Activated naive CD4-positive, alpha-beta T cell treated with anti-CD3 and anti-CD28 coated beads, Interleukin-2, amount 50 U/mL, for 72 hours (primary cell): ENCODE results near the gene USH1G. TPM values are rescaled to one million over a fixed set of nuclear protein-coding genes. Genes with fewer than 3 reads are reported as not detected.

Source experiments
- ATAC-seq, 2 donors: fragments of 150-1000 bp; cut with Tn5 transposase; 2 replicates each; pipeline ENCODE4 v1.10.0; 2021; ENCODE audit warnings: mild to moderate bottlenecking in 2 of 2, moderate library complexity in 2 of 2
- DNase-seq, 2 donors: peaks; one replicate each; pipeline ENCODE4 v3.0.0; 2021 to 2022; ENCODE audit warnings: low spot score in 2 of 2
- H3K27ac Mint-ChIP-seq, 2 donors: one replicate each; pipeline ENCODE4 v1.8.0; 2022; ENCODE audit warnings: mild to moderate bottlenecking in 2 of 2, mixed read lengths in 2 of 2
- H3K36me3 Mint-ChIP-seq, 2 donors: one replicate each; pipeline ENCODE4 v1.8.0; 2022; ENCODE audit warnings: mixed read lengths in 2 of 2
- H3K9me3 Mint-ChIP-seq, 2 donors: one replicate each; pipeline ENCODE4 v1.8.0; 2022; ENCODE audit warnings: mixed read lengths in 2 of 2
- total RNA-seq, 2 donors: library from RNA; stranded (reverse); gene quantifications; one replicate each; pipeline ENCODE4 v1.2.3, GENCODE V29; 2022

The USH1G gene
- total RNA-seq, 2 donors from 2014 or later = not detected

DNA sequence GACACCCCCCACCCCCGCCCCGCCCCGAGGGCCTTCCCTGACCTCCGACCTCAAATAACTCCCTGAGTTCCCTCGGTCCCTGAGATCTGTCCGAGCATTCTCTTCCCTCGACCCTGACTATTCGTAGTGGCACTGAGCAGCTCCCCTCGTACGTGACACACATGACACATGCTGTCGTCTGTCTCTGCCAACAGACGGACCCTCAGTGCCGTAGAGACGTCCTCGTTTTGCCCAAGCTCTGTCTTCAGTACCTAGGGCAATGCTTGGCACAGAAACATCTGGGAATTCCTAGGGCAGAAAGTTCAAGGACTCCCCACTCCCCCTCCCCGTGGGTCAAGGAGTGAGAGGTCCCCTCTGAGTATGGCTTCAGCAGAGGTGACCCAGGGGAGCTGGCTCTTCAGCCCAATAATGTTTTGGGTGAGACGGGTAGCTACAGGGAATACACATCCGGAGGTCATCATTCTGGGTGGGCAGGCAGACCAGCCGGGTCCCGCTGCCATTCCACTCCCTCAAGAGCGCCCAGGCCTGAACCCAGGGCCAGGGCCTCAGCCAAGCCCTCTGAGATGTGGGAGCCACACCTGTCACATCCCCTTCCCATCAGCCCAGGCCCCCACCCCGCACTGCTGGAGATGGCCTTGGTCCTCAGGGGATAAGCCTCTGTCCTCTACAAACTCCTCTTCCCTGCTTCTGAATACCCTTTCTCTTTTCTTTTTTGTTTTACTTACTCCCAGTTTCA, 29.0 kb downstream of the USH1G start:
- ATAC-seq = no peak

GRCh38 chr17:74892974-74893911, 29.8 kb downstream of the USH1G start, which contains the start of gene FADS6:
FADS6 (minus strand) TSS chr17:74893633; CDS start chr17:74893595, 38 bp downstream.
- ATAC-seq (peak; percentile 26 to 74), DNase-seq (no peak)
- no peak within 1 kb of the TSS for H3K27ac Mint-ChIP-seq

More for the DNA sequence above, 29.0 kb downstream of the USH1G start:
- no peak for DNase-seq
- Mint-ChIP-seq H3K9me3 (no peaks in the 10 kb centered on the region), H3K36me3 (peaks cover 0 to 5% of the 10 kb centered on the region in 2 donors), H3K27ac (no peak overlapping the region)

DNA sequence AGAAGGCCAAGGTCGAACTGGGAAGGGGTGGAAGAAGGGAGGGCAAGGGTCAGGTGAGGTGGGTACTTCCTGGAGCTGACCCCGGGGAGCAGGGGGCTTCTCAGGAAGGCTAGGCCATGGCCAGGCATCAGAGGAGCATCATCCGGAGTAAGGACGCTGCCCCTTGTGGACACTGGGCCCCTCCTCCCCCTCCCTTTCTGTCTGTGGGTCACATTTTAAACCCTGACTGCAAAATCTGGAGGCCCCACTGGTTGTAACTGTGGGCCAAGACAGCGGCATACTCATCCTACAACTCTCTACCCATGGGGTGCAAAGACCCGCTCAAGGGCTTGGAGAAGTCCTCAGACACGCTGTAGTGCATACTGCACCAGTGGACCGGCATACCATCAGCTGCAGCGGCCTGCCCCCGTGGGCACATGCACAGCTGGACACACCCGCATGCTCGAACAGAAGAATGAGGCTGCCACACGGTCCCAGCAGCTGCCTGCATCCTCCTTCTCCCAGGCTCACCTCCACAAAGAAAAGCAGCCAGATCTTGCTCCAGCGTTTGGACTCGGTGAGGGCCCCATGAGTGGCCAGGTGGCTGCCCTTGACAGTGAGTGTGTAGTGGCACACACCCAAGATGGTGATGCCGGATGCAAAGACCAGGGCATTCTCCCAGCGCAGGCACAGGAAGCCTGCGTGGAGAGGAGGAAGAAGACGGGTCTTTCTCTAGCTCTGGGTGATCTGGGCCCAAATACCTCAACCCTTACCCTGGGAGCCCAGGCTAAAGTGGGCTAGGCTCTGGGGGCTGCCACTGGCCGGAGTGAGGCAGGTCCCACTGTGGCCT, 30.8 kb downstream of the USH1G start:
- Mint-ChIP-seq H3K36me3 (peaks cover 0 to 5% of the 10 kb centered on the region in 2 donors), H3K27ac (no peak overlapping the region), H3K9me3 (no peaks in the 10 kb centered on the region)
- ATAC-seq (no peak), DNase-seq (no peak)

More at GRCh38 chr17:74892974-74893911, 29.8 kb downstream of the USH1G start, which contains the start of gene FADS6:
- H3K9me3 Mint-ChIP-seq = no peaks in the 10 kb centered on the region
- peaks cover 0 to 5% of the 10 kb centered on the region in 2 donors for H3K36me3 Mint-ChIP-seq

GRCh38 chr17:74890554-74890953, 32.5 kb downstream of the USH1G start:
- DNase-seq (no peak), ATAC-seq (no peak)
- H3K27ac Mint-ChIP-seq = no peak overlapping the region
- H3K36me3 Mint-ChIP-seq = peaks cover 0 to 5% of the 10 kb centered on the region in 2 donors
- H3K9me3 Mint-ChIP-seq = no peaks in the 10 kb centered on the region

DNA sequence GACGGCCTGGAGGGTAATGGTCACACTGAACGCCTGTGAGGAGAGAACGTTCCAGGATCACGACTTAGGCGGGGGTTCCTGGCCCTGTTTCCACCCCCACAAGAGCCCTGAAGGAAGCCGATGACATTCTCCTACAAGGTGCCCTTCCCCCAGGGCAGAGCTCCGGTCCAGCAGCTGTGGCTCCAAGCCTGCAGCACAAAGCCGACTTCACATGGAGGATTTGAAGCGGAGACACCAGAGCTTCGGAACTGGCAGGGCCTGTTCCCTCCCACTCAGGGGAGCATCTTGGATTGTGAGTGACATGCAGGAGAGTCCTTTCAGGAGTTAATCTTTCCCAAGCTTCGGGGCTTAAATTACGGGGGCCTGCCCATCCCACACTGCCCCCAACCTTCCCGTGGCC, 34.6 kb downstream of the USH1G start:
- H3K9me3 Mint-ChIP-seq = no peaks in the 10 kb centered on the region
- no peak overlapping the region for H3K27ac Mint-ChIP-seq
- ATAC-seq (no peak), DNase-seq (no peak)
- no peaks in the 10 kb centered on the region for H3K36me3 Mint-ChIP-seq

DNA sequence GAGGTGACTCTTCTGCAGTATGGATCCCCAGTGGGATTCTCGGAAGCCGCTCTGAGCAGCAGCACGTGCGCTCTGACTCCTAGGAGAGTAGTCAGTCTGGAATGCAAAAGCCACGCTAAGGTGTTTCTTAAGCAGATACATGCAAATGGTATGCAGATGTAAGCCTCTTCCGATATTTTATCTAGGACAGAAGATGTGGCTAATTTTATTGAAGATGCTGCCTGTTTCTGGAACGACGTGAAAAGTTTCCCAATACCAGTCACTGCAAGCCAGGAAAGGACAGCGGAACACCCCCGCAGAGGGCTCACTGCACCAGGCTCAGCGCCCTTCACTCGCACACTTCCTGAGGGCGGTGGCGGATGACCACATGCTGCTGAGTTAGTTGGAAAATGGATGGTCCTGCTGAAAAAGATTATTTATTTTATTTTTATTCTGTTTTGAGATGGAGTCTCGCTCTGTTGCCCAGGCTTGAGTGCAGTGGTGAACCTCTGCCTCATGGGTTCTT, 39.8 kb downstream of the USH1G start:
- H3K9me3 Mint-ChIP-seq = no peaks in the 10 kb centered on the region
- no peaks in the 10 kb centered on the region for H3K36me3 Mint-ChIP-seq
- DNase-seq (no peak), ATAC-seq (no peak)
- no peak overlapping the region for H3K27ac Mint-ChIP-seq

- H3K36me3 Mint-ChIP-seq = no peaks in the 10 kb centered on the region
- no peak for ATAC-seq
- DNase-seq = no peak
- no peaks in the 10 kb centered on the region for H3K9me3 Mint-ChIP-seq
- no peak overlapping the region for H3K27ac Mint-ChIP-seq
Observed at GRCh38 chr17:74882517-74883240, 40.4 kb downstream of the USH1G start.

DNA sequence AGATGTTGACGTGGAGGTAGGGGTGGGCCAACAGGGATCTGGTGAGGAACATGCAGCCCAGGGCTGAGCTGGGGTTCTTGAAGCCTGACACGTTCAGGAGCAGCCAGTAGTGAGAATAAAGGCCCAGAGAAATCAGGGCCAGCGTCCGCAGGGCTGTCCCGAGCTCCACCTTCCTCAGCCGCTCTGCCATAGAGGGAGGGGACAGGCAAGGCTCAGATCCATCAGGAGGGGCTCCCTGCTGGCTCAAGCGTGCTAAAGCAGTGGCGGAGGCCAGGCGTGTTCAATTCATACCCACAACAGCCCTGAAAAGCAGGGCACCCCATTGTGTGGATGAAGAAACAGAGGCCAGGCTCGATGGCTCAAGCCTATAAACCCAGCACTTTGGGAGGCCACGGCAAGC, 42.0 kb downstream of the USH1G start:
- Mint-ChIP-seq H3K27ac (no peak overlapping the region), H3K36me3 (no peaks in the 10 kb centered on the region)

GRCh38 chr17:74879308-74879707, 43.7 kb downstream of the USH1G start:
- no peak overlapping the region for H3K27ac Mint-ChIP-seq
- no peak for DNase-seq
- no peaks in the 10 kb centered on the region for H3K36me3 Mint-ChIP-seq

More for the DNA sequence above, 42.0 kb downstream of the USH1G start:
- DNase-seq = no peak
- ATAC-seq = no peak
- H3K9me3 Mint-ChIP-seq = no peaks in the 10 kb centered on the region

DNA sequence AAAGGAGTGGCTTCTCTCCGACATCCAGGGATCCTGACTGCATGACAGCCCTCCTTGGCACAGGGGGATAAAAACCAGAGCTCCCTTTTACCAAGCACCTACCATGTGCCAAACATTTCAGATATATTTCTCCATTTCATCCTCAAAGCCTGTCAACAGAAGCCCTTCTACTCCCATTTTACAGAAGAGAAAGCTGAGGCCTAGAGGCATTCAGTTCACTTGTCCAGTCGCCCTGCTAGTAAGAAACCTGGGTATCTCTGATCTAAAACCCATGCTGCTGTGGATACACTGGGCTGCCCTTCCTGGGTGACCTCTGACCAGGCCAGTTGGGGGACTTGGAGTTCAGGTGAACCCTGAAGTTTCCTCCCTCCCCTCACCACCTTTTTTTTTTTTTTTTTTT, 44.4 kb downstream of the USH1G start:
- DNase-seq (no peak), ATAC-seq (no peak)
- no peak overlapping the region for H3K27ac Mint-ChIP-seq
- peaks cover 5% of the 10 kb centered on the region in 2 donors for H3K36me3 Mint-ChIP-seq
- H3K9me3 Mint-ChIP-seq = no peaks in the 10 kb centered on the region

More at GRCh38 chr17:74879308-74879707, 43.7 kb downstream of the USH1G start:
- H3K9me3 Mint-ChIP-seq = no peaks in the 10 kb centered on the region
- ATAC-seq = no peak

- no peak overlapping the region for H3K27ac Mint-ChIP-seq
Observed at GRCh38 chr17:74877592-74878548, 45.2 kb downstream of the USH1G start.

DNA sequence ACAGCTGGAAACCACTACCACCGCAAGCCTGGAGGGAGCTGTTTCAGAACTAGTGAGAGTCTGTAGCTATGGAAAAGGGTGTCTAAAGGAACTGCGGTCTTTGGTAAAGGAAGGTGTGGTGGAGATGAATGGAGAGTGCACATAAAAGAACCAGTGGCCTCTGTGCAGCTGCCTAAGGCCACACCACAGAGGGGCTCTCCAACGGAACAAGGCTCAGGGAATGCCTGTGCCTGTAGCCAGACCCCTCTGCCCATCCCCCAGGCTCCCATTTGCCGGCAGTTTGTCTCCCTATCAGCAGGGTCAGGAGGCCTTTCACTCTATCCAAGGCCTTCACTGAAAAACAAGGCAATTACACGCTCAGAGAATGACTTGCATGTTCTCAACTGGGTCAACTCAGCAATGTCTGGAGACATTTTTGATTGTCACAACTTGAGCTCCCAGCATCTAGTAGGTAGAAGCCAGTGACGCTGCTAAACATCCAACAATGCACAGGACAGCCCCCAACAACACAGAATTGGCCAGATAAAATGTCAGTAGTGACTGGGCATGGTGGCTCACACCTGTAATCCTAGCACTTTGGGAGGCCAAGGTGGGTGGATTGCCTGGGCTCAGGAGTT, 47.0 kb downstream of the USH1G start:
- no peak for DNase-seq
- Mint-ChIP-seq H3K27ac (no peak overlapping the region), H3K36me3 (peaks cover 7 to 20% of the 10 kb centered on the region in 2 donors)

More at GRCh38 chr17:74877592-74878548, 45.2 kb downstream of the USH1G start:
- ATAC-seq = no peak
- Mint-ChIP-seq H3K9me3 (no peaks in the 10 kb centered on the region), H3K36me3 (peaks cover 5 to 7% of the 10 kb centered on the region in 2 donors)
- no peak for DNase-seq

GRCh38 chr17:74875155-74875976, 47.7 kb downstream of the USH1G start:
- ATAC-seq = no peak
- no peak for DNase-seq
- peaks cover 7 to 22% of the 10 kb centered on the region in 2 donors for H3K36me3 Mint-ChIP-seq
- H3K9me3 Mint-ChIP-seq = no peaks in the 10 kb centered on the region
- peak overlapping the region in 1 of 2 donors; percentile 88 for H3K27ac Mint-ChIP-seq

More for the DNA sequence above, 47.0 kb downstream of the USH1G start:
- H3K9me3 Mint-ChIP-seq = no peaks in the 10 kb centered on the region
- no peak for ATAC-seq
